ENCODE data around the gene PRDM15. TPM values are rescaled to one million over a fixed set of nuclear protein-coding genes. Genes with fewer than 3 reads are reported as not detected.

Gene PRDM15
- total RNA-seq, 2 experiments from 2014 or later, result 13.2 to 14.5 TPM

- ATAC-seq (no peak), DNase-seq (no peak)
- ChIA-PET CTCF (no interaction called here), POLR2A (interaction anchor here (0.6 to 1.5 kb wide), 3 partner anchors 9 to 369 kb away, joined by 3 to 11 read pairs (median 3); partner anchors contain the start of gene PRDM15)
- H3K27ac Mint-ChIP-seq, result no peak overlapping the region
- no peaks in the 10 kb centered on the region for H3K27me3 Mint-ChIP-seq
- TF ChIP-seq CTCF (IDR thresholded peaks at IDR 0.05), result no peak
- H3K4me1 Mint-ChIP-seq (ENCODE audit: low read depth), result no peaks in the 10 kb centered on the region
- intact Hi-C loops (cut with micrococcal nuclease), result no loop called here
- no peak overlapping the region for H3K4me3 Mint-ChIP-seq
- no peaks in the 10 kb centered on the region for H3K9me3 Mint-ChIP-seq
- H3K36me3 Mint-ChIP-seq (ENCODE audit: low read depth), result no peaks in the 10 kb centered on the region
These were observed 9.7 kb upstream of the PRDM15 start for GRCh38 chr21:41888749-41889376.

GRCh38 chr21:41887667-41888066 is 8.5 kb upstream of the PRDM15 start:
- H3K27me3 Mint-ChIP-seq, result no peaks in the 10 kb centered on the region
- DNase-seq (no peak), ATAC-seq (no peak)
- H3K9me3 Mint-ChIP-seq, result no peaks in the 10 kb centered on the region
- no peaks in the 10 kb centered on the region for H3K4me1 Mint-ChIP-seq (ENCODE audit: low read depth)
- no peak for TF ChIP-seq CTCF (IDR thresholded peaks at IDR 0.05)
- H3K4me3 Mint-ChIP-seq, result no peak overlapping the region
- POLR2A ChIA-PET, result interaction anchor here (1.0 to 1.5 kb wide), 2 partner anchors 8 to 265 kb away, joined by 3 to 11 read pairs; partner anchors contain the start of gene PRDM15
- H3K36me3 Mint-ChIP-seq (ENCODE audit: low read depth), result no peaks in the 10 kb centered on the region
- CTCF ChIA-PET, result no interaction called here
- H3K27ac Mint-ChIP-seq, result no peak overlapping the region
- intact Hi-C loops (cut with micrococcal nuclease), result no loop called here

DNA sequence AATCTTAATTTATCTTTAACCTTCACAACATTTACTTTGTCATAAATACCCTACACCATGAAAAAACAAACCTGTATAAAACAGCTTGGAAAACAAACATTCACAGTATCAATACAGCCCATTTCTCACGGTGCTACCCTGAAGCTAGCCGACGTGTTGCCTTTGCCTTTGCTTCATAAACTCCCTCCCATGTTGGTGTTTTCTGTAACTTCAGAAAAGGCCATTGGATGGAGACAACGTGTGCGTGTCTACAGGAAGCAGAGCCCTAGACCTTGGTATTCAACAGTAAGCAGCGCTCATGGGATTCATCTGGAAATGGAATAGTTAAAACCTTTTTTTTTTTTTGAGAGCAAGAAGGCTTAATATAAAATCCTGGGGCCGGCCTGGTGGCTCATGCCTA is 7.2 kb upstream of the PRDM15 start:
- intact Hi-C loops (cut with micrococcal nuclease), result no loop called here
- Mint-ChIP-seq H3K27me3 (no peaks in the 10 kb centered on the region), H3K36me3 (ENCODE audit: low read depth) (no peaks in the 10 kb centered on the region), H3K4me1 (ENCODE audit: low read depth) (no peaks in the 10 kb centered on the region), H3K9me3 (no peaks in the 10 kb centered on the region), H3K27ac (no peak overlapping the region), H3K4me3 (no peak overlapping the region)
- no peak for ATAC-seq
- ChIA-PET POLR2A (no interaction called here), CTCF (interaction anchor here (0.7 to 1.4 kb wide), 3 partner anchors 9 to 63 kb away, joined by 3 to 4 read pairs (median 3); no protein-coding TSS in a partner anchor)
- no peak for DNase-seq
- no peak for TF ChIP-seq CTCF (IDR thresholded peaks at IDR 0.05)

GRCh38 chr21:41885341-41886024 is 6.3 kb upstream of the PRDM15 start:
- Mint-ChIP-seq H3K4me1 (ENCODE audit: low read depth) (no peaks in the 10 kb centered on the region), H3K4me3 (no peak overlapping the region), H3K36me3 (ENCODE audit: low read depth) (no peaks in the 10 kb centered on the region), H3K27ac (no peak overlapping the region), H3K9me3 (no peaks in the 10 kb centered on the region), H3K27me3 (no peaks in the 10 kb centered on the region)
- no peak for DNase-seq
- ChIA-PET CTCF (interaction anchor here (0.8 to 1.4 kb wide), 2 partner anchors 8 to 41 kb away, joined by 3 to 4 read pairs; no protein-coding TSS in a partner anchor), POLR2A (no interaction called here)
- ATAC-seq, result no peak
- intact Hi-C loops (cut with micrococcal nuclease), result no loop called here
- no peak for TF ChIP-seq CTCF (IDR thresholded peaks at IDR 0.05)

DNA sequence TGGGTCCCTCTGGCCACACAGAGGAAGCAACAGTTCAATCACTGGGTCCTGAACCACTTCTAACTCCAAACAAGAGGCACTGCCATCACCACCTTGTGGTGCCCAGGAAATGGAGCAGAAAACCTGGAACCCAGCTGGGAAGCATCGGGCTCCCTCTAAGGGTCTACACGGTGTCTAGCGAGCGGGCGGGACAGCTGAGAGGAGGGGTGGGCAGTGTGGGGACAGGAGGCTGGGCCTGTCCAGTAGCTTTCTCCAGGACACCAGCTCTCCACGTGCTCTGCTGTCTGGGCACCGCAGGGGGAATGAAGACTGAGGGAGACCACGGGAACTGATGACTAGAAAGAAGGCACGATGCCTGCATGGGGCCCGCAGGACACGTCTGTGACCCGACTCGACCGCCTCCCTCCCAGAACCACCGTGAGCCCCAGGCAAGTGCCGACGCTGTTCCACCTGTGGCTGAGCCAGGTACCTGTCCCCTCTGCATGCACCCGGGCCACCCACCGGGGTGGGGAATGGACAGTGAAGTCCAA is 5.4 kb upstream of the PRDM15 start:
- Mint-ChIP-seq H3K36me3 (ENCODE audit: low read depth) (no peaks in the 10 kb centered on the region), H3K9me3 (no peaks in the 10 kb centered on the region), H3K27me3 (no peaks in the 10 kb centered on the region), H3K27ac (no peak overlapping the region), H3K4me1 (ENCODE audit: low read depth) (no peaks in the 10 kb centered on the region), H3K4me3 (no peak overlapping the region)
- intact Hi-C loops (cut with micrococcal nuclease), result no loop called here
- ATAC-seq (no peak), DNase-seq (no peak)
- ChIA-PET POLR2A (interaction anchor here (0.6 to 1.4 kb wide), 2 partner anchors 37 to 125 kb away, joined by 3 read pairs; no protein-coding TSS in a partner anchor), CTCF (interaction anchor here (0.6 kb wide), 1 partner anchor 35 kb away, joined by 3 read pairs; no protein-coding TSS in a partner anchor)
- TF ChIP-seq CTCF (IDR thresholded peaks at IDR 0.05), result no peak
